Measurements from ENCODE around the gene RGS3. TPM values are rescaled to one million over a fixed set of nuclear protein-coding genes. Genes with fewer than 3 reads are reported as not detected.
"Not testable (repeated sequence)": the region's sequence is repeated elsewhere in the genome, so short reads cannot be mapped to it uniquely, and the experiment has no call there.

Gene RGS3
- polyA plus RNA-seq (ENCODE audit: low read depth in 6 of 6): 10 to 100 TPM in 1 of 6 donors, 1 to 10 TPM in 5; 3.8 to 13.8 (median 5.8) TPM

DNA sequence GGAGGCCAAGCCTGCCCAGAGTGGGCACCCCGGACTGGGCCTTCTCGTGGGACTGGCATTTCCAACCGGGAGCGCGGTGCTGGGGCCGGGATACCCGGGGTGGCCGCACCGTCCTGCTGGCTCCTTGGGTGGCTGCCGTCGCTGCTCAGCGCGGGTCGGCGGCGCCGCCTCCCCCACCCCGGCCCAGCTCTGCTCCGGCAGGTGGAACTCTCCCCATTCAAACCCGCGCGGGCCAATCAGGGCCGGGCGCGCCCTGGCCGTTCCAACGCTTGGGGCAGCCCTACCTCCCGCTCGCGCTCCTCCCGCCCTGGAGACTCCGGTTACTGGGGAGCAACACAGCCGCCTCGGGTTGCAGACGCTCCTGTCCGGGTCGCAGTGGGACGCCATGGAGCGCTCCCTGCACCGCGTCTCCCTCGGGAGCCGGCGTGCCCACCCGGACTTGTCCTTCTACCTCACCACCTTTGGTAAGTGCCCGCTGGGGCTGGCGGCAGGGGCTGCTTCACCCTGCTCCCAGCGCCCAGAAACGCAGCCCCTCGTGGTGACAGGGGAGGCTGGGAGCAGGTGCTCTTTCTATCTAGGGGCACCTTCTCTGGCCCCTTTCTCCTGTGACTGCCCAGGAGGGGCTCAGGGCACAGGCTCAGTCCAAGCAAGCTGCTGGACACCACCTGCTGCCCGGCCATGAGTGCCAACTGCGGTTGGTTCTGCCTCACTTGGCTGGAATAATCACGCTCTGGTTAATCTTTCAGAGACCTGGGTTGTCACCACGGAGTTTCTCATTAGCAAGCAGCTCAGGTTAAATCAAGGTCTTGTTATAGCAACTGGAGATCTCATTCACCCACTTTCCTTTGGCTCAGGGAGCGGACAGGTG, at the start of gene RGS3:
Gene RGS3 (plus strand): TSS at position 310 of the 868 bp plus-strand sequence. CDS start 76 bp downstream, at position 386.
- peak within 1 kb of the TSS in 1 of 8 donors; percentile 15 for H3K4me3 Mint-ChIP-seq
- peak within 1 kb of the TSS in 2 of 6 donors; percentile 12 to 76 for H3K27ac Mint-ChIP-seq
- H3K9me3 Mint-ChIP-seq: peaks cover 0 to 14% (median 4%) of the 10 kb centered on the region in 7 donors
- no peak for ATAC-seq (ENCODE audit: low read depth in 2 of 2)
- no peaks in the 10 kb centered on the region for H3K4me1 Mint-ChIP-seq
- H3K27me3 Mint-ChIP-seq: no peaks in the 10 kb centered on the region
- H3K36me3 Mint-ChIP-seq: no peaks in the 10 kb centered on the region
- no peak for DNase-seq

- no peak overlapping the region for H3K4me3 Mint-ChIP-seq
- no peaks in the 10 kb centered on the region for H3K36me3 Mint-ChIP-seq
- DNase-seq (peak; percentile 47), ATAC-seq (ENCODE audit: low read depth in 2 of 2) (peak; percentile 99 to 100)
- no peaks in the 10 kb centered on the region for H3K27me3 Mint-ChIP-seq
- no peak overlapping the region for H3K27ac Mint-ChIP-seq
- H3K4me1 Mint-ChIP-seq: peaks cover 0 to 6% (median 4%) of the 10 kb centered on the region in 3 donors
- no peaks in the 10 kb centered on the region for H3K9me3 Mint-ChIP-seq
Measured at GRCh38 chr9:113416149-113416721, 47.3 kb upstream of the RGS3 start.

DNA sequence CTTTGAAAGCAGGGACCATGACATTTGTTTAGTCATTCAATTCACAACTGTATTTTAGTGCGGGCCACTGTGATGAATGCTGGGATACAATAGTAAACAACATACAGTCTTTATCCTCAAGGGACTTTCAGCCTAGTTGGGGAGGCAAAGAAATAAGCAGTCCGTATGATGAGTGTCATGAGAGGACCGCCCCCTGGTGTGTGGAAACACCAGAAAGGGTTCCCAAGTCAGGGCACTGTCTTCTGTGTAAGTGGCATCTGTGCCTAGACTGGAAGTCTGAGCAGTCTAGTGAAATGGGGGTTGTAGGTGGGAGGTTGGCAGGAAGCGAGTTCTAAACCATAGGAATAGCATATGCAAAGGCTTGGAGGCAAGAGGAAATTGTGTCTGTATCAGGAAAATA, 46.2 kb upstream of the RGS3 start:
- DNase-seq (no peak), ATAC-seq (ENCODE audit: low read depth in 2 of 2) (no peak)
- Mint-ChIP-seq H3K27ac (no peak overlapping the region), H3K4me3 (no peak overlapping the region), H3K4me1 (peaks cover 0 to 4% (median 0%) of the 10 kb centered on the region in 3 donors), H3K36me3 (no peaks in the 10 kb centered on the region), H3K9me3 (no peaks in the 10 kb centered on the region), H3K27me3 (peaks cover 0 to 3% (median 0%) of the 10 kb centered on the region in 3 donors)

DNA sequence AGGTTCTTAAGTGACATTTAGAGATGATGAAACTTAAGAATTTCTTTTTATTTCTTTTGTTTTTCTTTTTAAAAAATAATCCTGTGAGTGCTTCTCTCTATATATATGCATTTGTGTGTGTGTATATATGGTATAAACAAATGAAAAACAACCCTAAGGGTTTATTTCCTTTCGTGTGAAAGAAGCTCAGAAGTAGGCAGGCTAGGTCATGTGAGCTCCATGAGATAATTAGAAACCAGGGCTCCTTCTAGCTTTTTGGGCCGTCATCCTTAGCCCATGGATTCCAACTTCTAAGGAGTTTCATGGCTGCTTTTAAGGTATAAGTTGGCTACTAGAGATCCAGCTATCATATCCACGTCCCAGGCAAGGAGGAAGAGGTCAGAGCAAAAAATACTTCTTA, 41.8 kb upstream of the RGS3 start:
- no peaks in the 10 kb centered on the region for H3K9me3 Mint-ChIP-seq
- ATAC-seq (ENCODE audit: low read depth in 2 of 2) (no peak), DNase-seq (no peak)
- peaks cover 0 to 4% (median 0%) of the 10 kb centered on the region in 3 donors for H3K4me1 Mint-ChIP-seq
- peaks cover 13 to 18% (median 13%) of the 10 kb centered on the region in 3 donors for H3K27me3 Mint-ChIP-seq
- H3K4me3 Mint-ChIP-seq: no peak overlapping the region
- no peaks in the 10 kb centered on the region for H3K36me3 Mint-ChIP-seq
- H3K27ac Mint-ChIP-seq: no peak overlapping the region

DNA sequence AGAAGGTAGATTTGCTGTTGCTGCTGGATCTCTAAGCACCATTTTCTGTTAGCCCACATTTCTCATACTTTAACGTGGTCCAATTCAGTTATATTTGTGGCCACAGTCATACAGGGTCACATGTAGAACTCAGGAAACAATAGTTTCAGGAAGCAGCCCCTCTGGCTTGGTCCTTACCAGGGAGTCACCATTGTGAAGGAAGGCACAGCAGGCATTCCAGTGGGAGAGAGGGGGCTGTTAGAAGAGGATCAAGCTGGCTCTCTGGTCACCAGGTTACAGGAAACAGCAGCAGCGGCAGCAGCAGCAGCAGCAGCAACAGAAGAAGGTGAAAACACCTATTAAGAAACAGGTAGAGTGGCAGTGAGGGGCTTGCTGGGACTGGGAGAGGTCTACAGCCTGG, 38.5 kb upstream of the RGS3 start:
- Mint-ChIP-seq H3K27ac (peak overlapping the region in 2 of 6 donors; percentile 7 to 86), H3K4me3 (no peak overlapping the region), H3K9me3 (no peaks in the 10 kb centered on the region), H3K36me3 (no peaks in the 10 kb centered on the region), H3K27me3 (peaks cover 13 to 20% (median 13%) of the 10 kb centered on the region in 3 donors), H3K4me1 (no peaks in the 10 kb centered on the region)
- DNase-seq: no peak
- ATAC-seq (ENCODE audit: low read depth in 2 of 2): no peak

GRCh38 chr9:113426701-113427100, 36.8 kb upstream of the RGS3 start:
- H3K27me3 Mint-ChIP-seq: peaks cover 13 to 20% (median 13%) of the 10 kb centered on the region in 3 donors
- peak overlapping the region in 1 of 6 donors; percentile 45 for H3K27ac Mint-ChIP-seq
- H3K9me3 Mint-ChIP-seq: no peaks in the 10 kb centered on the region
- no peaks in the 10 kb centered on the region for H3K36me3 Mint-ChIP-seq
- no peak for DNase-seq
- no peaks in the 10 kb centered on the region for H3K4me1 Mint-ChIP-seq
- no peak for ATAC-seq (ENCODE audit: low read depth in 2 of 2)
- H3K4me3 Mint-ChIP-seq: no peak overlapping the region

DNA sequence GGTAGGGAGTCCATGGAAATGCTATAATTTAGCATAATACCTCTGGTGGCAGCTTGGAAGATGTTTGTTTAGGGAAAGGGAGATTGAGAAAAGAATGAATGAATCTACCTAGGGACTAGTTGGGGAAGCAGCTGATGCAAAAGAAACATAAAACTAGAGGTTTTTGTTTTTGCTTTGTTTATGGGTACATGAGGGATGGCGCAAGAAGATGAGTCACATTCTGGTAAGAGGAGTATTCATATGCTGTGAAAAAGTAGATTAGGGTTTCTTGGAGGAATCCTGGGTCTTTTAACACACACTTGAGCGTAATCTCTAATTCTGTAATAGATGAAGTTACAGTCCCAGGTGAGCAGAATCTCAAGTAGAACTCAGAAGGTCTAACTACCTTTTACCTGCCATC, 35.9 kb upstream of the RGS3 start:
- DNase-seq (no peak), ATAC-seq (ENCODE audit: low read depth in 2 of 2) (no peak)
- H3K27ac Mint-ChIP-seq: peak overlapping the region in 1 of 6 donors; percentile 61
- no peaks in the 10 kb centered on the region for H3K4me1 Mint-ChIP-seq
- no peak overlapping the region for H3K4me3 Mint-ChIP-seq
- peaks cover 8 to 20% (median 13%) of the 10 kb centered on the region in 3 donors for H3K27me3 Mint-ChIP-seq
- no peaks in the 10 kb centered on the region for H3K36me3 Mint-ChIP-seq
- H3K9me3 Mint-ChIP-seq: no peaks in the 10 kb centered on the region

- Mint-ChIP-seq H3K4me1 (no peaks in the 10 kb centered on the region), H3K27me3 (peaks cover 8 to 22% (median 13%) of the 10 kb centered on the region in 3 donors), H3K27ac (no peak overlapping the region), H3K4me3 (no peak overlapping the region), H3K36me3 (no peaks in the 10 kb centered on the region), H3K9me3 (no peaks in the 10 kb centered on the region)
- DNase-seq: no peak
- no peak for ATAC-seq (ENCODE audit: low read depth in 2 of 2)
Measured at GRCh38 chr9:113428062-113428615, 35.4 kb upstream of the RGS3 start.

GRCh38 chr9:113431191-113431590, 32.3 kb upstream of the RGS3 start:
- H3K4me1 Mint-ChIP-seq: peaks cover 0 to 5% (median 0%) of the 10 kb centered on the region in 3 donors
- no peak overlapping the region for H3K4me3 Mint-ChIP-seq
- no peak for DNase-seq
- peaks cover 0 to 6% (median 0%) of the 10 kb centered on the region in 7 donors for H3K9me3 Mint-ChIP-seq
- peaks cover 0 to 16% (median 0%) of the 10 kb centered on the region in 3 donors for H3K27me3 Mint-ChIP-seq
- ATAC-seq (ENCODE audit: low read depth in 2 of 2): no peak
- H3K36me3 Mint-ChIP-seq: no peaks in the 10 kb centered on the region
- no peak overlapping the region for H3K27ac Mint-ChIP-seq

GRCh38 chr9:113436728-113437515, 26.6 kb upstream of the RGS3 start:
- H3K27ac Mint-ChIP-seq: no peak overlapping the region
- ATAC-seq (ENCODE audit: low read depth in 2 of 2) (no peak), DNase-seq (no peak)
- peaks cover 0 to 5% (median 0%) of the 10 kb centered on the region in 3 donors for H3K4me1 Mint-ChIP-seq
- peaks cover 0 to 11% (median 0%) of the 10 kb centered on the region in 3 donors for H3K27me3 Mint-ChIP-seq
- H3K9me3 Mint-ChIP-seq: peaks cover 0 to 6% (median 0%) of the 10 kb centered on the region in 7 donors
- H3K4me3 Mint-ChIP-seq: no peak overlapping the region
- no peaks in the 10 kb centered on the region for H3K36me3 Mint-ChIP-seq

DNA sequence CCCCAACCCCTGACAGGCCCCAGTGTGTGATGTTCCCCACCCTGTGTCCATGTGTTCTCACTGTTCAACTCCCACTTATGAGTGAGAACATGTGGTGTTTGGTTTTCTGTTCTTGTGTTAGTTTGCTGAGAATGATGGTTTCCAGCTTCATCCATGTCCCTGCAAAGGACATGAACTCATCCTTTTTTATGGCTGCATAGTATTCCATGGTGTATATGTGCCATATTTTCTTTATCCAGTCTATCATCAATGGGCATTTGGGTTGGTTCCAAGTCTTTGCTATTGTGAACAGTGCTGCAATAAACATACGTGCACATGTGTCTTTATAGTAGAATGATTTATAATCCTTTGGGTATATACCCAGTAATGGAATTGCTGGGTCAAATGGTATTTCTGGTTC, 25.8 kb upstream of the RGS3 start:
- ATAC-seq (ENCODE audit: low read depth in 2 of 2); H3K36me3 Mint-ChIP-seq; H3K4me3 Mint-ChIP-seq; H3K4me1 Mint-ChIP-seq; H3K9me3 Mint-ChIP-seq; DNase-seq; H3K27ac Mint-ChIP-seq: not testable (repeated sequence)
- H3K27me3 Mint-ChIP-seq: peaks cover 0 to 11% (median 0%) of the 10 kb centered on the region in 3 donors

DNA sequence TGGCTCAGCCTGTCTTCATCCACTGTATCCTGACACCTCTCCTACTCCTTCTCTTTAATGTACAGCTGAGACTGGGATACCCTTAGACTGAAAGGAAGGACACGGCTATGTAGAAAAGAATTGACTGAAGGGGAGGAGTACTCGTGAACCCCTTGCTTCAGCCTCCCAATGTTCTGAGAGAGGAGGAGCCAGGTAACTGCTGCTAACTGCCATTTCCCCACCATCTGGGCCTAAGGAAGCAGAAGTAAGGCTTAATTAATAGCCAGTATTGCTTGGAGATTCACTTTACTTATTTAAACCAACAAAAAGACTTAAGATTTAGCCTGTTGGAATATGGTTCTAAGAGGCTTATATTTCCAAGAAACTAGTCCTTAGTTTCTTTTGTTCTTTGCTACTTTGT, 18.8 kb upstream of the RGS3 start:
- no peak for DNase-seq
- Mint-ChIP-seq H3K27me3 (no peaks in the 10 kb centered on the region), H3K36me3 (no peaks in the 10 kb centered on the region)

GRCh38 chr9:113446323-113446740, 17.2 kb upstream of the RGS3 start:
- H3K27me3 Mint-ChIP-seq: no peaks in the 10 kb centered on the region
- no peaks in the 10 kb centered on the region for H3K9me3 Mint-ChIP-seq
- H3K27ac Mint-ChIP-seq: peak overlapping the region in 1 of 6 donors; percentile 63
- no peaks in the 10 kb centered on the region for H3K36me3 Mint-ChIP-seq
- H3K4me1 Mint-ChIP-seq: no peaks in the 10 kb centered on the region
- no peak overlapping the region for H3K4me3 Mint-ChIP-seq
- ATAC-seq (ENCODE audit: low read depth in 2 of 2): peak in 1 of 2 donors; percentile 14
- peak; percentile 29 for DNase-seq

More for the DNA sequence above, 18.8 kb upstream of the RGS3 start:
- no peak for ATAC-seq (ENCODE audit: low read depth in 2 of 2)
- no peak overlapping the region for H3K27ac Mint-ChIP-seq
- no peak overlapping the region for H3K4me3 Mint-ChIP-seq
- no peaks in the 10 kb centered on the region for H3K9me3 Mint-ChIP-seq
- no peaks in the 10 kb centered on the region for H3K4me1 Mint-ChIP-seq
